GM03348 (cell line): ENCODE data around the gene ENAH.
A peak's percentile ranks its signal among the peaks of the same experiment; 100 is the strongest.

Experiments used
- DNase-seq: peaks from one replicate; pipeline ENCODE4 v3.0.0; 2012; ENCODE audit warnings: low spot score

The ENAH gene

DNA sequence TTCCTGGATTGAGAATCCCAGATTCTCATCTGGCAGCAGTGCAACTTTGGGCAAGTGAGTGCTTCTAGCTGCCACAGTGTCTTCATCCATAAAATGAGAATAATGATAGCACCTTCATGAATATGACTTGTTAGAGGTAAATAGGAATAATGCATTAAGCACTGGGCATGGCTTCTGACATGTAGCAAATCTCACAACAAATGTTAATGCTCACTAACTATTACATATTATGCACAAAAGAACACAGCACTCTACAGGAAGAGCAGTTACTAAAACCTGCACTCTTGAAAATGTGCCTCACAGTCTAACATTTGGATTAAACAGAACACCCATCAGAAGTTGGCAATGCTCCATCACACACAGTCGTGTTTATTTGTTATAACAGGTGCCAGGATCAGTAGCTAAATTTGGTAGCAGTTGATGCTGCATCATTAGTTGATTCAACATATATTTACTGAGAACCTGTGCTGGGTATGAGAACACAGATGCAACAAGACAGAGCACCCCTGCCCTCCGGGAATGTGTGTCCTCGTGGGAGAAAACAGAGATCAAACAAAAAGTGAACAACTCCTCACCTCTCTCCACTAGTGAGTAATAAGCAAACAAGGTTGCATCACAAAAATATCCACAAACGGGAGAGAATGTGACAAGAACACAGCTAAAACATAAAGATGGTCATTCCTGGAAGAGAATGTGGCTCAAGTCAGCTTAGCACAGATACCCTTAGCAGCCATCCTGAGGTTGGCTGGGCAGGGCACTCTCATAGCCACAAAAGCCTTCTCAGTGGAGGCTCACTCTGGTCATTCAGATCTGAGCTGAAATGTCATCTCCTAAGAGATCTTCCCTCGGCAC lies 198.9 kb downstream of the ENAH start:
- no peak for DNase-seq

DNA sequence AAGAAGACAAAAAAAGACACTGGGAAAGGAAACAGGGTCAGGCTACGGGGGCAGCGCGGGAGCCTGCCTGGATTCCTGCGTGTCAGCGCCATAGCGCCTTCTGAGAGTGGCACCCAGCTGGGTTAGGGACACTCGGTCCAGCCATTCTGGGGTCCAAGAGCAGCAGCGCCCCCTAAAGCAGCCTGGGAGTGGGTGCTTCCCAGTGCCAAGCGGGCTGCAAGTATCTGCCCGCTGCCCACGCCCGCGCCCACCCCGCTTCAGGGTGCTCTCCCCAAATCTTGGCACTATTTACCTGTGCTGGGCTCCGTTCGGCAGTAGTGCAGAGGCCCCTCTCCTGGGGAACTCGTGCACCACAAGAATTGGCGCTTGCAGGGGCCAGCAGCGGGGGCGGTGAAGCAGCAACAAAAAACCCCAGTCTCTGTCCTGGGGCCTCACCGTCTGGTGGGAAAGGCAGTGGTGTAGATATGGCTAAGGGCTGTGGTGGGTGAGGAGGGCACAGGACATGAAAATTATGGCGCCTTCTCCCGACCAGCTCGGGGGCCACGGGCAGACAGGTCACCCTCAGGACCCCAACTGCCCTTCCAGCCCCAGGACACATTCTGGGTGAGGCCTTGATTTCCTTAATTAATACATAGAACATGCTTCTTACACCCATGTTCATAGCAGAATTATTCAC lies 200.9 kb downstream of the ENAH start:
- no peak for DNase-seq

DNA sequence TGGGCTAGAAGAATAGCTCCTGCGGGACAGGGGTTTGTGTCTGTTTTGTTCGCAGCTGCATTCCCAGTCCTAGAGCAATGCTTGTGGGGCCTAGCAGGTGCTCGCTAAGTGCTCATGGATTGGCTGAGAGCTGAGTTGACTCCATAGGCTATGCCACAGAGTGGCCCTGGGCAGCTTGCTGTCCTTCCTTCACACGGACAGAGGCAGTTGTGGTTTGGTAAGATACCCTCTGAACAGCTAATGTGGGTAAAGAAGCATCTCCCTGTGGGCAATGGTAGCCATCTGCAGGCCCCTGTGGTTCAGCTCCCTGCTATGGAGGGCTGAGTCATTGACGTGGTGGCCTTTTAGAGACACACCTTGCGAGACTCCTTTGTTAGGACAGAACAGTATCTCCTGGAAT lies 201.6 kb downstream of the ENAH start:
- no peak for DNase-seq

DNA sequence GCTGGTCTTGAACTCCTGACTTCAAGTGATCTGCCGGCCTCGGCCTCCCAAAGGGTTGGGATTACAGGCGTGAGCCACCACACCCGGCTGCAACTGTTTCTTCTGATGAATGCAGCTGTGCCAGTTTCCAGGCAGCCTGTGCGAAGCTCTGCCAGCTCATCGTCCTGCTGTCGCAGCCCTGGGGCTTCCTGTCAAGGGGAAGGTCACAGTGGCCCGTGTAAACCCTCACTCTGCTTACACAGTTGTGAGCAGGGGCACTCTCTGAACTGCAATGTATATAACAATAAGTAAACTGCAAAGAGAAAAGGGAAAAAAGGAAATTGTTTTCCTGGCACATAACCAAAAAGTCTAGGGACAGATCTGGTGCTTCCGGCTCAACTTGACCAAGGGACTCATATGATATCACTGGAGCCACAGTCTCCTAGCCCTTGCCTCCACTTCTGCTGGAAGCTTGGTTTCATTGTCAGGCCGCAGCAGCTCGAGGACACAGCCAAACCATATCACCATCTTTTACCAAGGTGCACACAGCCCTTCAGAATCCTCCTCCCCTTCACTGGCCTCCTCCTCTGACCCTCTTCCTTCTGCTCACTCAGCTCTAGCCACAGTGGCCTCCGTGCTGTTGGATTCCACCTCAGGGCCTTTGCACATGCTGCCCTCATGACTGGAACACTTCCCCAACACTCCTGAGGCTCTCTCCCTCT lies 202.3 kb downstream of the ENAH start:
- no peak for DNase-seq

DNA sequence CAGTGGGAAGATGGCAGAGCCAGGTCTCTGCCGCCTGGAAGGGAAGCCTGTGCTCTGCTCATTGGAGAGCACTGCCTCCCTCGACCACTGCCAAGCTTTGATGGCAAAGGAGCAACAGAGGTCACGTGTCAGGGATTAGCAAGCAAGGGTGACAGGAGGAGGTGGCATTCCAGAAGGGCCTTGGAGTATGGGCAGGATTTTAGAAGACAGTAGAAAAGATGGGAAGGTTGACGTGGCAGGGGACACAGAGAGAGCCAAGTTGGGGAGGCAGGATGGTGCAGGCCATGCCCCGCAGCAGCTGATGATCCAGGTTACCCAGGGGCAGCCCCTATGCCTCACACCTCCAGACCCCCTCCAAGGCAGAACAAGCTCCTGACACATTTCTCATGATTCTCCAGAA lies 203.1 kb downstream of the ENAH start:
- DNase-seq, result no peak

DNA sequence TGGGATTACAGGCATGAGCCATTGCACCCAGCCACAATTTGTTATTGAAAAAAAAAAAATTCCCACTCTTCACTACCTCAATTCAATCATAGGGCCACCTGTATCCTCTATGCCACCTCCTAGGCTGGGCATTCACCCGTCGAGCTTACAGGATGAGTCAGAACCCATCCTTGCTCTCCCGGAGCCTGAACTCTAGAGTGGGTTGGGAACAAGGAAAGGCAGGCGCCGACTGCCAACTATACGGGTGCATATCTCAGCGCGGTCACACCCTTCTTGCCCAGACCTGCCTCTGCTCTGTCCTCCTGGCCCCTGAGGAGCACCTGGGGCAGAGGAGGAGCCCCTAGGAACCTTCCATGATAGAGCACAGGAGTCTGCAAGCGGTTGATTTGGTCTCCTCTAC lies 203.7 kb downstream of the ENAH start:
- DNase-seq, result no peak

DNA sequence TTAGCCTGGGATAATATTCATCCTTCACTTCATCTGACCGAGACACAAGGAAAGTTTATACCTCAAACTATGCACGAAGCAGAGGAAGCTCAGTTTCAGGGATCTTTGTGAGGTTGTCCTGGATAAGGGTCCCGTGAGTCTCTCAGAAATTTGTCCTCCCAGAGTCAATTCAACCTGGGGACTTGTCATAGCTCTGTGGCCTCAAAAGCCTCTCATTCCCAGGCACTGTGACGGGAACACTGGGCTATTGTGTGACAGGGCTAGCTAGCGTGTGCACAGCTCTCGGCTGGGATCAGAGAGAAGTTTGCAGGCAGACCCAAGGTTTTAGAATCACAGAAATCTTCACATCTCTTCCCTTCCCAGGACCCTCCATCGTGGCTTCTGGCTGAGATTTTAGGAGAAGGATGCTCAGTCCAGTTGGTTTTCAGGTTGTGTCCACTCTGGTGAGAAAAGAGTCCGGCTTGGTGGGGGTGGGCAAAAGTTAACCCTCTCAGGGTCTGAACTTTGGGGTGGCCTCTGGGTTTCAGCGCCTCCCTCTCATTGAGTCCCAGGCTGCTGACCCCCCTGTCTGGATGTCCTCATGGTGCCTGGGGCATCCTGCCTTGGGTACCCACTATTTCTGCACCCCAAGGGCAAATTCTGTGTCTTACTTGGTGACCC lies 204.6 kb downstream of the ENAH start:
- no peak for DNase-seq

DNA sequence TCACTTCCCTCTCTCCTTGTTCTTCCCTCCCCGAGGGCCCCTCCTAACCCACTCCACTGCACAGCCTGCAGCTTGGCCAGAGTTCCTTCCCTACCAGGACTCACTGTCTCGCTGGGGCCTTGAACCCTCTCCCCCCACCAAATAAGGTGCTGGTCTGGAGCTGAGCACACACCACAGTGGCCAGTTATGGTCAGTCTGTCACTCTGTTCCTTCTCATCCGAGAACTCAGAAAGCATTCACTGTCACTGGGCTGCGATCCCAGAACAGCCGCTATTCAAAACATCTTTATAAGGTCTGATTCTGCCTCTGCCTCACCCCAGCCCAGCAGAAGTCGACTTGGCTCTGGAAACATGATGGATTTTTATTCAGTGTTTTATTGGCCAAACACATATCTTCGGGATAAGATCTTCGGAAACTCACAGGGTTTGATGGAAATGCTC lies 205.3 kb downstream of the ENAH start:
- DNase-seq, result peak; percentile 62

DNA sequence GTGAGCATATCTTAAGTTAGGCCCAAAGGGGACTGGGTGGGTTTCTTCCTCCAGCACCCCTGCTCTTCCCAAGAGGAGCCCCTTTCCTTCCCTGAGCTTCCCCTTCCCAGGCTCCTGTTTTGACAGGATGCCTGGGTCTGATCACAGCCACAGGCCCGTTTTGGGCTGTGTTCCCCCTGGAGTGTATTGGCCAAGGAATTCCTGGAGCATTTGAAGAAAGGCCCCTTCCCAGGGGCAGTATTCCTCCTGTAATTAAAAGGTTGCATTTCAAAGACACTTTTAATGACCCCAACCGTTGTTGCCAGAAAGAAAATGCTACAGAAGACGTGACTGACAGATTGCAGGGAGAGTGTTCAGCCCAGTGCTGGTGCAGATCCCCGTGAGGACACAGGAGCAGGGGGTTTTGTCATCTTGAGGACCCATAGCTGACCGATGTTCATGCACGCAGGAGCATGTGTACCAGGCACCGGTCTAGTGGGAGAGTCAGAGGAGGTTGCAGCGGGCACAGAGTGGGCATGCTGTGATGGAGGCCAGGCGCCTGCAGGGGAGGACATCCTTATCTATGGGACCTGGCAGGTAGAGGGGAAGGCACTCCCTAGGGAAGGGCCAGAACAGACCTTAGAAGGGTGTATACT lies 205.8 kb downstream of the ENAH start:
- DNase-seq, result no peak

DNA sequence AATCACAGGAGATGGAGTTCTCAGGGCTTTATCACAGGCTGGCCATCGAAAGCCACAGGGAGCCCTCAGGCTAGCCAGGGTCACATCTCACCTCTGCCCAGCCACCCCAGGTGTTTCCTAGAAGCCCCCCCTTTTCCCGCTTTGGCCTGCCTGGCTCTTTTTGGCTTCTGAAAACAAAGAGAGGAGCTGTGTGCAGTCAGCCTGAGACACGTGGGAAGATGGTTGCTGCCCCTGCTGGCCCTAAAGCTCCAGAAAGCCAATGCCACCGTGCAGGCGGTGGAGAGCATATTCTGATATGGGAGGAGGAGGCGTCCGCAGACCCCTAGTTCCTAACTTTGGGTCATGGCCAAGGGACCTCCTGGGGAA lies 206.3 kb downstream of the ENAH start:
- DNase-seq, result no peak

DNA sequence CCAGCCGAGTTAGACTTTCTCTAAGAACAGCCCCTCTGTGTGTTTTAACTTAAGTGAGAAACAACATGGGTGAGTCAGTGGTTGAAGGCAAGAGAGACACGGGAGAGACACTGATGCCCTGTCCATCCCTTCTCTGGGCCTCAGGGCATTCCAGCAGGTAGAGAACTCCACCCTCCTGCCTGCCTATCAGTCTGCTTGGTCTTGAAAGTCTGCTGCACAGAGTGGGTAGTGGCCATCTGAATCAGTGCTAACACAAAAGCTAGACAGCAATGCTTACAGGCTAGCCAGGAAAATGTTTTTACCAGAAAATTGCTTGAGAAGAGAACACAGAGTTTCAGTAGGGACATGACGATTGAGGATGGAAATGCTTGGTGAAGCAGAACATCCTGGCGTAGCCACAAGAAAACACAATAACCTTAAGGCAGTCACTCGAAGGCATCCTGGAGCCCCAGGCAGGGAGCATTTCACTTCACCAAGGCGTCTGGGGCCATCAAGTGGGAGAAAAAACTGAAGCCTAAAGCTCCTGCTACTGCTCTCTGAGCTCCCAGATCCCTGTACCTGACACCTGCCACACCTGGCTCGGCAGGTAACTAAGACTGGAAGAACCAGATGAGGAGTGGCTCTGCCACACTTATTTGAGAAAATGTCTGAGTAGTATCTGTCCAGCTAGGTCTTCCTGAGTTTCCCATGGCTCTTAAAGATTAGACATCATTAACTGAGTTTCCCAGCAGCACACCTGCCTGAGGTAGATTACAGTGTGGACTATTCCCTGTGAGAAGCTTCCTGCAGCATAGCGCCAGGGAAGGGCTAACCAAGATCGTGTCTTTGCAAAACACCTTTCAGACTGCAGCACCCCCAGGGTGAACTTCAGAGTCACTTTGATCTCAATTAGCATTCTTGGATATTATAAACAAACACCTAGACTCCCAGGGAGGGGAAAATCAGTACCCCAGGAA lies 207.0 kb downstream of the ENAH start:
- DNase-seq, result no peak

DNA sequence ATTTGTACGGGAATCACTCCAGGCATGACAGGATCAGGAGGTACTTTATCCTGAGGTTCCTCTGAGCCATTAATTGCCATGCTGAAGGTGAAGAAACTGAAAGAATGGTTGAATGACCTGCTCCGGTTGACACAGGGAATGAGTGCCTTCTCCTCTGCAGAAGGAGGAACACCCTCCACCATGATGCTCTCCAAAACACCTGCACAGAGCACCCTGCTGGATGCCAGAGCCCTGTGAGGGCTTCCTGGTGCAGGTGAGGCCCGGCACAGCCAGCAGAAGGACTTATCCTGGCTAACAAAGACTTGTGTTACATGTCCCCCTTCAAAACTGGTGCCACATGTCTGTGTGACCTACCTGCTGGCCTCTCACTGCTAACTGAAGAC lies 210.8 kb downstream of the ENAH start:
- DNase-seq, result no peak

DNA sequence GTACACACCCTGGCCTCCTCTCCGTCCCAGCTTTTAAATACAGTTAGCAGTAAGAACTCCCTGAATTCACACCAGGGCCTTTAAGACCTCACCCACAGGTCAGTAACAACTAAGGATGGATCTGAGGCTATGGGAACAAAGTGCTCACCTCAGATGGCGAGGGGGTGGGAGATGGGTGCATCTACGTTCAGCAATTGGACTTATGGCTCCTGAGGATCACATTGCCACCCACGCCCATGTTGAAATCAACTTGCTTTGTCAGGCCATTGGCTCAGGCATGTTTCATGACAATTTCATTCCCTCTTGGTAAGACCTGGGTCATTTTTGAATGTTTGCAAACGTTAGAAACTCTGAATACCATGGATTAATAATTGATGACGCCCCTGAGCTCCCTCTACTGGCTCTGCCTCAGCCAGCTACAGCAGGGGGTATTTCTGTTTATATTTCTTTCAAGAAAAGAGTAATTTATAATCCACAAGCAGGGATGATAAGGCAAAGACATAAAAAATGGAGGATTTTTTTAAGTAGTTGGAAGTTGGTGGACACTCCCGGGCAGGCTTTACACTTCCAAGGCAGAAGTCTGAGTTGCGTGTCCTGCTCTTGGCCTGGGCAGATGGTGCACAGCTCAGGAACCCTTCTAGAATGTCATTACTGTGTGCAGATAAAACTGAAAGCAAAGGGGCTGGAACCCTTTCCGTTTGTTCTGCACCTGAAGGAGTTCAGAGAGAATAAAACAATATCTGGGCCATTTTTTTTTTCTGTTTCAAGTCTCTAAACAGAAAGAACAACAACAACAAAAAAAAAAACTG lies 211.4 kb downstream of the ENAH start:
- no peak for DNase-seq

DNA sequence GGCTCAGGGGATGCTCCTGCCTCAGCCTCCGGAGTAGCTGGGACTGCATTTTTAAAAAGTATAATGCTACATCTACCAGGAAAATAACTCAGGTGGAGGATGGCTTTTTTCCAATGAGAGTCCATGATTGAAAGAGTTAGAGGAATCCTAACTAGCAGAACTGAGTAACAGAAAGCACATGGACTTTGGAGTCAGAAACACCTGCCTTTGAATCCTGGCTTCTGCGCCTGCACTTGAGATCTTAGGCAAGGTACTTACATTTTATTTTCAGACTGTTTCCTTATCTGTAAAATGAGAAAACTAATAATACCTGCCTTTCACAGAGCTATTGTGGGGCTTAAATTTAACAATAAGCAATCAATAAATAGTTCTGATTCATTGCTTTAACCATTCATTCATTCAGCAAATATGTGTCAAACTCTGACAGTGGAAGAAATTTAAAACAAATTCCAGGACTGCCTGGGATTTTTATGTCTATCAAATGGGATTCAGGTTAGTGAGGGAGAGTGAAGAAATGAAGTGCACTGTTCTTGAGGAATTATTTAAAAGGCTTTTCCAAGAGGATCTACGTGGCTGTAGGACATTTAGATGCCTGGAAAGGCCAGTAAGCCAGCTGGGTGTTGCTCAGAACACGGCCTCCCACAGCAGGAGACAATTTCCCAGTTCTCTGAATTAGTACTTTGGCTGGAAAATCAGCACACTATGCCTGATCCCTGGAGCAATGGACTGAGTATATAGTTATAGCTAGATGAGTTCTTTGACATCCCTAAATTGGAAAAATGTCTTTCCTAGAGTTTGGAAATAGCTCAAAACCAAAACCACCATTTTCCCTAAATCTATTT lies 212.3 kb downstream of the ENAH start:
- DNase-seq, result no peak

DNA sequence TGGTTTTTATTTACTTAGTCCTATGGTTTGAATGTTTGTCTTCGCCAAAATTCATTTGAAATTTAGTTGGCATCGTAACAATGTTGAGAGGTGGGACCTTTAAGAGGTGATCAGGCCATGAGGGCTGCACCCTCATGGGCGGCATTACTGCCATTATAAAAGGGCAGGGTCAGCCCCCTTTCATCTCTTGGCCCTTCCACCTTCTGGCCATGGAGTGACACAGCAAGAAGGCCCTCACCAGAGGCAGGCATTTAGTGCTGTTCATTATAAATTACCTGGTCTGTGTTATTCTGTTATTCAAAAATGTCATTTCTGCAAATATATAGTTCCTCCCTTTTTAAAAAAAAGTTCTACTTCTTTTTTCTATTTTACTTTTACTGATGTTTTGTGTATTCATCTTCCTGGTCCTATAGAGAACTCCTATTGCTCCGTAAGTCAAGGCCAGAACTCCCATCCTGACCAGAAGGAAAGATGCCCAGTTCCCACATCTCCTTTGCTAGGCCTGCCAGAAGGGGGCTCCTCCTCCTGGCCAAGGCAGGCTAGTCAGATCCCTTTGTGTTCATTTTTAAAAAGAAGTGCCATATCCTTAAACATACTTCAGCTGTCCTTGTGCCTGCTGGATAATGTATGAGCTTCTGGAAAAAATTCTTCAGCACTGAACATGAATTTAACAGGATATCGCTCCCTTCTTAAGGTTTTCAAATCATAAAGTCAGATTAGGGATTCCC lies 215.0 kb downstream of the ENAH start:
- DNase-seq, result no peak
